H9 (cell line): ENCODE measurements around the gene LILRA5. TPM values are rescaled to one million over a fixed set of nuclear protein-coding genes. Genes with fewer than 3 reads are reported as not detected.
"Not testable (repeated sequence)": the region's sequence is repeated elsewhere in the genome, so short reads cannot be mapped to it uniquely, and the experiment has no call there.

Experiments
- DNase-seq: peaks from one replicate; pipeline ENCODE4 v3.0.0-alpha.2; 2017
- H2AFZ ChIP-seq: one replicate; pipeline ENCODE4 v1.6.1; 2013; ENCODE audit warnings: mild to moderate bottlenecking, low read length, control low read depth, moderate library complexity
- H2AK5ac ChIP-seq: 2 replicates; pipeline ENCODE4 v1.6.1; 2013; ENCODE audit warnings: low read length, control low read depth, mixed read lengths; ENCODE audit not compliant: insufficient read length
- H2BK120ac ChIP-seq: one replicate; pipeline ENCODE4 v1.6.1; 2013; ENCODE audit warnings: low read depth, mild to moderate bottlenecking, low read length, control low read depth, inconsistent platforms; ENCODE audit not compliant: poor library complexity, severe bottlenecking
- H2BK12ac ChIP-seq: 2 replicates; pipeline ENCODE4 v1.6.1; 2013; ENCODE audit warnings: low read length, control low read depth, mixed read lengths, low read depth; ENCODE audit not compliant: insufficient read length
- H2BK15ac ChIP-seq: 2 replicates; pipeline ENCODE4 v1.6.1; 2013; ENCODE audit warnings: low read depth, low read length, control low read depth
- H2BK20ac ChIP-seq: one replicate; pipeline ENCODE4 v1.6.1; 2013; ENCODE audit warnings: low read depth, mild to moderate bottlenecking, low read length, control low read depth, inconsistent platforms; ENCODE audit not compliant: poor library complexity, severe bottlenecking
- H2BK5ac ChIP-seq: 2 replicates; pipeline ENCODE4 v1.6.1; 2013; ENCODE audit warnings: low read length, control low read depth, mixed read lengths; ENCODE audit not compliant: insufficient read length
- H3K14ac ChIP-seq: 2 replicates; pipeline ENCODE4 v1.6.1; 2013; ENCODE audit warnings: low read length, control low read depth; ENCODE audit not compliant: insufficient read depth
- H3K18ac ChIP-seq: 2 replicates; pipeline ENCODE4 v1.6.1; 2013; ENCODE audit warnings: low read depth, mild to moderate bottlenecking, mixed read lengths, low read length, control low read depth; ENCODE audit not compliant: insufficient read length
- H3K23ac ChIP-seq: 2 replicates; pipeline ENCODE4 v1.6.1; 2013; ENCODE audit warnings: low read length, control low read depth, mixed read lengths, low read depth; ENCODE audit not compliant: insufficient read length
- H3K23me2 ChIP-seq: 2 replicates; pipeline ENCODE4 v1.6.1; 2013; ENCODE audit warnings: low read depth, mild to moderate bottlenecking, mixed read lengths, low read length, control low read depth; ENCODE audit not compliant: insufficient read length, poor library complexity, severe bottlenecking
- H3K27ac ChIP-seq: 2 replicates; pipeline ENCODE4 v1.5.1; 2013; ENCODE audit warnings: low read length, control low read depth, mixed read lengths, low read depth; ENCODE audit not compliant: insufficient read length
- H3K27me3 ChIP-seq: 2 replicates; pipeline ENCODE4 v1.6.1; 2013; ENCODE audit warnings: low read length, control low read depth, inconsistent platforms; ENCODE audit not compliant: insufficient read depth
- H3K4ac ChIP-seq: 2 replicates; pipeline ENCODE4 v1.6.1; 2013; ENCODE audit warnings: low read depth, mild to moderate bottlenecking, control low read depth, inconsistent platforms, low read length, moderate library complexity
- H3K4me1 ChIP-seq: 2 replicates; pipeline ENCODE4 v1.6.1; 2013; ENCODE audit warnings: low read length, control low read depth, inconsistent platforms; ENCODE audit not compliant: insufficient read depth
- H3K4me2 ChIP-seq: 2 replicates; pipeline ENCODE4 v1.6.1; 2013; ENCODE audit warnings: low read length, control low read depth, mixed read lengths; ENCODE audit not compliant: insufficient read length, insufficient read depth
- H3K56ac ChIP-seq: 2 replicates; pipeline ENCODE4 v1.6.1; 2013; ENCODE audit warnings: low read depth, mild to moderate bottlenecking, mixed read lengths, low read length, control low read depth; ENCODE audit not compliant: insufficient read length
- H3K79me1 ChIP-seq: 2 replicates; pipeline ENCODE4 v1.6.1; 2013; ENCODE audit warnings: low read depth, mild to moderate bottlenecking, moderate library complexity, low read length, control low read depth, inconsistent platforms; ENCODE audit not compliant: insufficient read depth, poor library complexity, severe bottlenecking
- H3K79me2 ChIP-seq: 2 replicates; pipeline ENCODE4 v1.6.1; 2013; ENCODE audit warnings: low read length, control low read depth, inconsistent platforms; ENCODE audit not compliant: insufficient read depth
- H3K9ac ChIP-seq: 2 replicates; pipeline ENCODE4 v1.6.1; 2013; ENCODE audit warnings: low read length, control low read depth, mixed read lengths; ENCODE audit not compliant: insufficient read length; ENCODE audit errors: extremely low read depth
- H3K9me3 ChIP-seq: one replicate; pipeline ENCODE4 v1.6.1; 2013; ENCODE audit warnings: low read depth, low read length, inconsistent platforms; ENCODE audit not compliant: control insufficient read depth
- H3T11ph ChIP-seq: one replicate; pipeline ENCODE4 v1.6.1; 2013; ENCODE audit warnings: mild to moderate bottlenecking, low read length, control low read depth, inconsistent platforms
- H4K20me1 ChIP-seq: one replicate; pipeline ENCODE4 v1.6.1; 2013; ENCODE audit not compliant: control insufficient read depth, insufficient read length, insufficient read depth
- H4K5ac ChIP-seq: 2 replicates; pipeline ENCODE4 v1.6.1; 2013; ENCODE audit warnings: low read depth, mild to moderate bottlenecking, mixed read lengths, low read length, control low read depth; ENCODE audit not compliant: insufficient read length
- H4K8ac ChIP-seq: replicated peaks from 2 replicates; pipeline ENCODE4 v1.6.1; 2013; ENCODE audit warnings: low read length, control low read depth, mixed read lengths, low read depth; ENCODE audit not compliant: insufficient read length
- H4K91ac ChIP-seq: 2 replicates; pipeline ENCODE4 v1.6.1; 2013; ENCODE audit warnings: low read depth, mild to moderate bottlenecking, moderate library complexity, mixed read lengths, low read length, control low read depth; ENCODE audit not compliant: insufficient read length
- H3K27ac Mint-ChIP-seq, 3 experiments: 2 replicates in 2 of 3; 3 replicates in 1 of 3; pipeline ENCODE4 v1.8.0; 2020 to 2021; ENCODE audit warnings: mixed read lengths in 3 of 3, mild to moderate bottlenecking in 1 of 3, moderate library complexity in 1 of 3
- H3K27me3 Mint-ChIP-seq: 2 replicates; pipeline ENCODE4 v1.8.0; 2021; ENCODE audit warnings: low read depth, mild to moderate bottlenecking, moderate library complexity, mixed read lengths
- H3K36me3 Mint-ChIP-seq, 3 experiments: 2 replicates in 2 of 3; 3 replicates in 1 of 3; pipeline ENCODE4 v1.8.0; 2020 to 2021; ENCODE audit warnings: low read depth in 3 of 3, mixed read lengths in 3 of 3; ENCODE audit not compliant: insufficient read depth in 1 of 3
- H3K4me1 Mint-ChIP-seq, 2 experiments: 2 replicates each; pipeline ENCODE4 v1.8.0; 2020; ENCODE audit warnings: mixed read lengths in 2 of 2
- H3K4me3 Mint-ChIP-seq, 2 experiments: 2 replicates in 1 of 2; 3 replicates in 1 of 2; pipeline ENCODE4 v1.8.0; 2020 to 2021; ENCODE audit warnings: mild to moderate bottlenecking in 2 of 2, mixed read lengths in 2 of 2, moderate library complexity in 1 of 2
- H3K9me3 Mint-ChIP-seq, 2 experiments: 2 replicates in 1 of 2; 3 replicates in 1 of 2; pipeline ENCODE4 v1.8.0; 2020; ENCODE audit warnings: mild to moderate bottlenecking in 2 of 2, mixed read lengths in 2 of 2, moderate library complexity in 1 of 2
- WGBS: extraction: QIAGEN DNeasy Blood & Tissue Kit; methylation state at CpG from one replicate; pipeline ENCODE4 v1.1.7; 2013; ENCODE audit warnings: missing lambda C conversion rate, low lambda C conversion rate, mixed read lengths; ENCODE audit not compliant: insufficient read length; ENCODE audit errors: extremely low coverage; 5-methylcytosine and 5-hydroxymethylcytosine counted together
- total RNA-seq: library from RNA; stranded (reverse); gene quantifications from 2 replicates; pipeline ENCODE4 v1.2.1, GENCODE V29; 2021
- TF ChIP-seq, protein P1 (sequence below): fragments of 200-600 bp; sonication (generic); conservative IDR thresholded peaks from 3 replicates; pipeline ENCODE4 v1.8.0; 2021; ENCODE audit warnings: antibody characterized with exemption, mild to moderate bottlenecking

LILRA5 gene
- total RNA-seq, 1 experiment from 2014 or later = not detected

DNA sequence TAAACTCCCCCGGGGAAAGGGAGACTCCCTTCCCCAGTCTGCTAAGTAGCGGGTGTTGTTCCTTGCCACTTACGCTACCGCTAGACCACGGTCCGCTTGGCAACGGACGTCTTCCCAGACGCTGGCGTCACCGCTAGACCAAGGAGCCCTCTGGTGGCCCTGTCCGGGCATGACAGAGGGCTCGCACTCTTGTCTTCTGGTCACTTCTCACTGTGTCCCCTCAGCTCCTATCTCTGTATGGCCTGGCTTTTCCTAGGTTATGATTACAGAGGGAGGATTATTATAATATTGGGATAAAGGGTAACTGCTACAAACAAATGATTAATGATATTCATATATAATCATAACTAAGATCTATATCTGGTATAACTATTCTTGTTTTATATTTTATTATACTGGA is 10.0 kb upstream of the LILRA5 start:
- not testable (repeated sequence) for H3T11ph ChIP-seq, H3K79me2 ChIP-seq, H3K4me2 ChIP-seq, H2AK5ac ChIP-seq, H3K27ac ChIP-seq, H3K4me1 ChIP-seq, H3K4me3 Mint-ChIP-seq, H3K27me3 ChIP-seq, H3K23me2 ChIP-seq, H3K4ac ChIP-seq, H2AFZ ChIP-seq, H2BK12ac ChIP-seq, H2BK5ac ChIP-seq, H3K23ac ChIP-seq, H2BK120ac ChIP-seq, DNase-seq, H2BK20ac ChIP-seq, H3K9ac ChIP-seq, H4K8ac ChIP-seq, H3K14ac ChIP-seq, H4K20me1 ChIP-seq, H4K5ac ChIP-seq, H3K9me3 ChIP-seq, H2BK15ac ChIP-seq, H3K27ac Mint-ChIP-seq, H3K18ac ChIP-seq, H3K79me1 ChIP-seq, H3K56ac ChIP-seq, H4K91ac ChIP-seq
- Mint-ChIP-seq H3K4me1 (peaks cover 16 to 25% of the 10 kb centered on the region in 2 experiments), H3K9me3 (peaks cover 29 to 55% of the 10 kb centered on the region in 2 experiments), H3K36me3 (peaks cover 8 to 20% (median 16%) of the 10 kb centered on the region in 3 experiments), H3K27me3 (peaks cover 33% of the 10 kb centered on the region)
- TF ChIP-seq, protein P1, sequence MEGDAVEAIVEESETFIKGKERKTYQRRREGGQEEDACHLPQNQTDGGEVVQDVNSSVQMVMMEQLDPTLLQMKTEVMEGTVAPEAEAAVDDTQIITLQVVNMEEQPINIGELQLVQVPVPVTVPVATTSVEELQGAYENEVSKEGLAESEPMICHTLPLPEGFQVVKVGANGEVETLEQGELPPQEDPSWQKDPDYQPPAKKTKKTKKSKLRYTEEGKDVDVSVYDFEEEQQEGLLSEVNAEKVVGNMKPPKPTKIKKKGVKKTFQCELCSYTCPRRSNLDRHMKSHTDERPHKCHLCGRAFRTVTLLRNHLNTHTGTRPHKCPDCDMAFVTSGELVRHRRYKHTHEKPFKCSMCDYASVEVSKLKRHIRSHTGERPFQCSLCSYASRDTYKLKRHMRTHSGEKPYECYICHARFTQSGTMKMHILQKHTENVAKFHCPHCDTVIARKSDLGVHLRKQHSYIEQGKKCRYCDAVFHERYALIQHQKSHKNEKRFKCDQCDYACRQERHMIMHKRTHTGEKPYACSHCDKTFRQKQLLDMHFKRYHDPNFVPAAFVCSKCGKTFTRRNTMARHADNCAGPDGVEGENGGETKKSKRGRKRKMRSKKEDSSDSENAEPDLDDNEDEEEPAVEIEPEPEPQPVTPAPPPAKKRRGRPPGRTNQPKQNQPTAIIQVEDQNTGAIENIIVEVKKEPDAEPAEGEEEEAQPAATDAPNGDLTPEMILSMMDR = peak; percentile 46
- no CpG with 5 or more reads among the region's 13 CpGs for WGBS

GRCh38 chr19:54322295-54322694 is 9.3 kb upstream of the LILRA5 start:
- not testable (repeated sequence) for H4K8ac ChIP-seq, H2BK5ac ChIP-seq, H3K23me2 ChIP-seq, H3K27ac ChIP-seq, H3K27me3 ChIP-seq, H3K4me1 ChIP-seq, H2BK120ac ChIP-seq, H3K4me3 Mint-ChIP-seq, H3T11ph ChIP-seq, H2AFZ ChIP-seq, H2AK5ac ChIP-seq, H4K5ac ChIP-seq, H3K4me2 ChIP-seq, H3K9me3 ChIP-seq, H3K79me1 ChIP-seq, DNase-seq, H2BK12ac ChIP-seq, H3K79me2 ChIP-seq, H4K20me1 ChIP-seq, H3K56ac ChIP-seq, H4K91ac ChIP-seq, H3K14ac ChIP-seq, H3K27ac Mint-ChIP-seq, H3K9ac ChIP-seq, H2BK15ac ChIP-seq, H2BK20ac ChIP-seq, H3K18ac ChIP-seq, H3K4ac ChIP-seq, H3K23ac ChIP-seq
- no CpG with 5 or more reads among the region's 13 CpGs for WGBS
- H3K36me3 Mint-ChIP-seq = peaks cover 8 to 20% (median 16%) of the 10 kb centered on the region in 3 experiments
- H3K27me3 Mint-ChIP-seq = peaks cover 32% of the 10 kb centered on the region
- H3K9me3 Mint-ChIP-seq = peaks cover 31 to 58% of the 10 kb centered on the region in 2 experiments
- H3K4me1 Mint-ChIP-seq = peaks cover 16 to 25% of the 10 kb centered on the region in 2 experiments
